WTC11 (cell line): Measurements from ENCODE around the gene RHOJ. TPM values are rescaled to one million over a fixed set of nuclear protein-coding genes. Genes with fewer than 3 reads are reported as not detected.
A peak's percentile ranks its signal among the peaks of the same experiment; 100 is the strongest.

Source experiments
- ATAC-seq: fragments of 200-7000 bp; cut with Tn5 transposase; 2 replicates; pipeline ENCODE4 v1.10.0; 2021; ENCODE audit warnings: mild to moderate bottlenecking, moderate library complexity
- CTCF ChIA-PET: fragments of 300-600 bp; sonication (Branson Sonifier 250); formaldehyde crosslinking; loops from one replicate; lab custom pipeline; 2021; ENCODE audit warnings: antibody characterized with exemption; lab: Charles Lee
- POLR2A ChIA-PET: fragments of 350-600 bp; sonication (Branson Sonifier 250); formaldehyde crosslinking; loops from one replicate; lab custom pipeline; 2021; ENCODE audit warnings: antibody characterized with exemption; lab: Charles Lee
- DNase-seq: peaks from one replicate; pipeline ENCODE4 v3.0.0; 2021; ENCODE audit warnings: low spot score
- H3K27ac Mint-ChIP-seq: 2 replicates; pipeline ENCODE4 v1.8.0; 2021; ENCODE audit warnings: mixed read lengths
- H3K27me3 Mint-ChIP-seq: 2 replicates; pipeline ENCODE4 v1.8.0; 2021; ENCODE audit warnings: low read depth, mild to moderate bottlenecking, moderate library complexity, mixed read lengths
- H3K36me3 Mint-ChIP-seq: 2 replicates; pipeline ENCODE4 v1.8.0; 2021; ENCODE audit warnings: mixed read lengths
- H3K4me1 Mint-ChIP-seq: 2 replicates; pipeline ENCODE4 v1.8.0; 2022; ENCODE audit warnings: mixed read lengths
- H3K4me3 Mint-ChIP-seq: 2 replicates; pipeline ENCODE4 v1.8.0; 2021; ENCODE audit warnings: mild to moderate bottlenecking, moderate library complexity, mixed read lengths
- H3K9me3 Mint-ChIP-seq: 2 replicates; pipeline ENCODE4 v1.8.0; 2021; ENCODE audit warnings: mixed read lengths
- AFF4 ChIP-seq: sonication (generic); formaldehyde crosslinking; IDR thresholded peaks from 2 replicates; pipeline ENCODE4 v1.8.1; 2023; ENCODE audit warnings: mild to moderate bottlenecking, missing genetic modification reagents, borderline replicate concordance
- ATF2 ChIP-seq: sonication (generic); formaldehyde crosslinking; IDR thresholded peaks from 2 replicates; pipeline ENCODE4 v1.8.1; 2022; ENCODE audit warnings: low read depth, missing genetic modification reagents, borderline replicate concordance
- ESRRA ChIP-seq: sonication (generic); formaldehyde crosslinking; IDR thresholded peaks from 2 replicates; pipeline ENCODE4 v1.8.1; 2022; ENCODE audit warnings: mild to moderate bottlenecking, missing genetic modification reagents, borderline replicate concordance
- ETV6 ChIP-seq: sonication (generic); formaldehyde crosslinking; IDR thresholded peaks from 2 replicates; pipeline ENCODE4 v1.8.1; 2022; ENCODE audit warnings: mild to moderate bottlenecking, missing genetic modification reagents
- GABPB1 ChIP-seq: sonication (generic); formaldehyde crosslinking; IDR thresholded peaks from 2 replicates; pipeline ENCODE4 v1.8.1; 2023; ENCODE audit warnings: mild to moderate bottlenecking, missing genetic modification reagents
- JUN ChIP-seq: sonication (generic); formaldehyde crosslinking; IDR thresholded peaks from 2 replicates; pipeline ENCODE4 v1.8.0; 2023; ENCODE audit warnings: mild to moderate bottlenecking, missing genetic modification reagents
- KAT7 ChIP-seq: sonication (generic); formaldehyde crosslinking; IDR thresholded peaks from 2 replicates; pipeline ENCODE4 v1.8.1; 2023; ENCODE audit warnings: missing genetic modification reagents, mild to moderate bottlenecking, borderline replicate concordance
- MAX ChIP-seq: sonication (generic); formaldehyde crosslinking; IDR thresholded peaks from 2 replicates; pipeline ENCODE4 v1.8.0; 2022; ENCODE audit warnings: mild to moderate bottlenecking, missing genetic modification reagents
- OVOL2 ChIP-seq: fragments of 250-450 bp; sonication (Bioruptor Pico); IDR thresholded peaks from 2 replicates; pipeline ENCODE4 v1.9.0; 2021; ENCODE audit warnings: mild to moderate bottlenecking, borderline replicate concordance
- PRDM15 ChIP-seq: sonication (generic); formaldehyde crosslinking; IDR thresholded peaks from 2 replicates; pipeline ENCODE4 v1.8.0; 2022; ENCODE audit warnings: missing genetic modification reagents
- PRRX2 ChIP-seq: fragments of 250-450 bp; sonication (Bioruptor Pico); IDR thresholded peaks from 2 replicates; pipeline ENCODE4 v1.8.0; 2021; ENCODE audit warnings: mild to moderate bottlenecking
- RELA ChIP-seq: sonication (generic); formaldehyde crosslinking; IDR thresholded peaks from 2 replicates; pipeline ENCODE4 v1.8.1; 2022; ENCODE audit warnings: missing genetic modification reagents, mild to moderate bottlenecking, borderline replicate concordance
- ZBTB43 ChIP-seq: sonication (generic); formaldehyde crosslinking; IDR thresholded peaks from 2 replicates; pipeline ENCODE4 v1.8.1; 2023; ENCODE audit warnings: mild to moderate bottlenecking, missing genetic modification reagents
- ZNF416 ChIP-seq: fragments of 250-450 bp; sonication (Bioruptor Pico); IDR thresholded peaks from 2 replicates; pipeline ENCODE4 v1.9.0; 2021; ENCODE audit warnings: mild to moderate bottlenecking, inconsistent platforms
- total RNA-seq: library from RNA; stranded (reverse); gene quantifications from 3 replicates; pipeline ENCODE4 v1.2.3, GENCODE V29; 2021

The RHOJ gene
- total RNA-seq, 1 experiment from 2014 or later, result 0.13 TPM

- no peak for TF ChIP-seq PRDM15 (CRISPR knock-in tag)
- TF ChIP-seq PRRX2 (CRISPR knock-in tag), result no peak
Observed at GRCh38 chr14:63275611-63276010, 71.4 kb downstream of the RHOJ start (continued).

- CTCF ChIA-PET, result interaction anchor here (0.6 to 2.2 kb wide), 10 partner anchors 72 to 1805 kb away, joined by 3 to 22 read pairs (median 3); partner anchors contain the start of gene RHOJ
- TF ChIP-seq ZBTB43 (CRISPR knock-in tag), result no peak
- TF ChIP-seq KAT7 (CRISPR knock-in tag), result no peak
- no peak for TF ChIP-seq ATF2 (CRISPR knock-in tag)
- no peak for TF ChIP-seq AFF4
- no peak for TF ChIP-seq ESRRA (CRISPR knock-in tag)
- no peak for TF ChIP-seq ETV6 (CRISPR knock-in tag)
- TF ChIP-seq MAX (CRISPR knock-in tag), result no peak
- no peak for TF ChIP-seq RELA
- no peak for TF ChIP-seq OVOL2 (CRISPR knock-in tag)
- no peak for TF ChIP-seq JUN (CRISPR knock-in tag)
- no peak for TF ChIP-seq GABPB1
- no peak for TF ChIP-seq ZNF416 (CRISPR knock-in tag)
- TF ChIP-seq, all 79 proteins: peak for 0
- H3K36me3 Mint-ChIP-seq, result no peaks in the 10 kb centered on the region
Observed at GRCh38 chr14:63276016-63276415, 71.8 kb downstream of the RHOJ start.

More at GRCh38 chr14:63276016-63276415, 71.8 kb downstream of the RHOJ start:
- H3K27me3 Mint-ChIP-seq, result no peaks in the 10 kb centered on the region
- no peak for DNase-seq
- no peak overlapping the region for H3K4me3 Mint-ChIP-seq
- no peak overlapping the region for H3K27ac Mint-ChIP-seq
- peak; percentile 35 for ATAC-seq
- H3K4me1 Mint-ChIP-seq, result no peaks in the 10 kb centered on the region
- no peaks in the 10 kb centered on the region for H3K9me3 Mint-ChIP-seq
- POLR2A ChIA-PET, result no interaction called here
